ENCODE measurements around the gene DMRT1. TPM values are rescaled to one million over a fixed set of nuclear protein-coding genes. Genes with fewer than 3 reads are reported as not detected.
"Not testable (repeated sequence)": the region's sequence is repeated elsewhere in the genome, so short reads cannot be mapped to it uniquely, and the experiment has no call there.

The DMRT1 gene
- total RNA-seq, 1 donor from 2014 or later: not detected

DNA sequence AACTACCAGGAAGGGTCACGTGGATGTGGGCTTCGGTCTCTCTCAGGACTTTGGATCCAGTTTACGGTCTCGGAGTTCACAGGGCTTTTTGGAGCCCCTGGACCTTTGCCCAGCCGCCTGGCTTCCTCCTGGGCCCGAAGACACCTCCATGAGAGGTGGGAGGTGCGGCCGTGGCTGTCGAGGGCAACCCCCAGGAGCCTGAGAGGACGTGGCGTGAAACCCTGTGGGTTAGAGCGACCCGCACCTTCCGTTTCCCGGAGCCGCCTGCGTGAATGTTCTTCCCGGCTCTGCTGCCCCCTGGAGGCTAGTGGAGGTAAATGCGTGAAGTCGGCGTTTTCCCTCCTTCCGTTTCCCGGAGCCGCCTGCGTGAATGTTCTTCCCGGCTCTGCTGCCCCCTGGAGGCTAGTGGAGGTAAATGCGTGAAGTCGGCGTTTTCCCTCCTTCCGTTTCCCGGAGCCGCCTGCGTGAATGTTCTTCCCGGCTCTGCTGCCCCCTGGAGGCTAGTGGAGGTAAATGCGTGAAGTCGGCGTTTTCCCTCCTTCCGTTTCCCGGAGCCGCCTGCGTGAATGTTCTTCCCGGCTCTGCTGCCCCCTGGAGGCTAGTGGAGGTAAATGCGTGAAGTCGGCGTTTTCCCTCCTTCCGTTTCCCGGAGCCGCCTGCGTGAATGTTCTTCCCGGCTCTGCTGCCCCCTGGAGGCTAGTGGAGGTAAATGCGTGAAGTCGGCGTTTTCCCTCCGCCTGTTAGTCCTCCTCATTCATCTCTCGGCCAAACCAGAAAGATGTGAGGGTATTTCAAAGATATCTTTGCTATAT lies 157.0 kb downstream of the DMRT1 start:
- H3K27ac ChIP-seq; H3K4me1 ChIP-seq; DNase-seq (ENCODE audit: low spot score in 2 of 2); H3K36me3 ChIP-seq; H3K4me3 ChIP-seq; H3K9me3 ChIP-seq; intact Hi-C loops (cut with DNase I); H3K27me3 ChIP-seq: not testable (repeated sequence)
- TF ChIP-seq, protein P1, sequence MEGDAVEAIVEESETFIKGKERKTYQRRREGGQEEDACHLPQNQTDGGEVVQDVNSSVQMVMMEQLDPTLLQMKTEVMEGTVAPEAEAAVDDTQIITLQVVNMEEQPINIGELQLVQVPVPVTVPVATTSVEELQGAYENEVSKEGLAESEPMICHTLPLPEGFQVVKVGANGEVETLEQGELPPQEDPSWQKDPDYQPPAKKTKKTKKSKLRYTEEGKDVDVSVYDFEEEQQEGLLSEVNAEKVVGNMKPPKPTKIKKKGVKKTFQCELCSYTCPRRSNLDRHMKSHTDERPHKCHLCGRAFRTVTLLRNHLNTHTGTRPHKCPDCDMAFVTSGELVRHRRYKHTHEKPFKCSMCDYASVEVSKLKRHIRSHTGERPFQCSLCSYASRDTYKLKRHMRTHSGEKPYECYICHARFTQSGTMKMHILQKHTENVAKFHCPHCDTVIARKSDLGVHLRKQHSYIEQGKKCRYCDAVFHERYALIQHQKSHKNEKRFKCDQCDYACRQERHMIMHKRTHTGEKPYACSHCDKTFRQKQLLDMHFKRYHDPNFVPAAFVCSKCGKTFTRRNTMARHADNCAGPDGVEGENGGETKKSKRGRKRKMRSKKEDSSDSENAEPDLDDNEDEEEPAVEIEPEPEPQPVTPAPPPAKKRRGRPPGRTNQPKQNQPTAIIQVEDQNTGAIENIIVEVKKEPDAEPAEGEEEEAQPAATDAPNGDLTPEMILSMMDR (IDR thresholded peaks at IDR 0.05): peak in 1 of 3 experiments; percentile 31

- H3K4me3 ChIP-seq: no peak overlapping the region
- no peak overlapping the region for H3K27ac ChIP-seq
- no peaks in the 10 kb centered on the region for H3K4me1 ChIP-seq
- intact Hi-C loops (cut with DNase I): no loop called here
- no peaks in the 10 kb centered on the region for H3K9me3 ChIP-seq
- no peaks in the 10 kb centered on the region for H3K27me3 ChIP-seq
- H3K36me3 ChIP-seq: no peaks in the 10 kb centered on the region
- TF ChIP-seq, protein P1 (IDR thresholded peaks at IDR 0.05): no peak
- DNase-seq (ENCODE audit: low spot score in 2 of 2): no peak
Observed at GRCh38 chr9:1001838-1002237, 160.3 kb downstream of the DMRT1 start.

GRCh38 chr9:1002678-1003077 lies 161.2 kb downstream of the DMRT1 start:
- no peaks in the 10 kb centered on the region for H3K27me3 ChIP-seq
- no peak overlapping the region for H3K4me3 ChIP-seq
- H3K36me3 ChIP-seq: no peaks in the 10 kb centered on the region
- TF ChIP-seq, protein P1 (IDR thresholded peaks at IDR 0.05): no peak
- intact Hi-C loops (cut with DNase I): no loop called here
- no peak for DNase-seq (ENCODE audit: low spot score in 2 of 2)
- H3K9me3 ChIP-seq: no peaks in the 10 kb centered on the region
- H3K27ac ChIP-seq: no peak overlapping the region
- H3K4me1 ChIP-seq: no peaks in the 10 kb centered on the region

GRCh38 chr9:1005043-1005667 lies 163.7 kb downstream of the DMRT1 start:
- Histone ChIP-seq H3K9me3 (no peaks in the 10 kb centered on the region), H3K4me1 (no peaks in the 10 kb centered on the region), H3K4me3 (no peak overlapping the region), H3K36me3 (no peaks in the 10 kb centered on the region), H3K27me3 (no peaks in the 10 kb centered on the region), H3K27ac (no peak overlapping the region)
- DNase-seq (ENCODE audit: low spot score in 2 of 2): no peak
- TF ChIP-seq, protein P1 (IDR thresholded peaks at IDR 0.05): peak in 2 of 3 experiments; percentile 11 to 40
- intact Hi-C loops (cut with DNase I): loop anchor here (5.0 kb wide), 2 partner anchors 108 to 393 kb away; no protein-coding TSS in a partner anchor

GRCh38 chr9:1007312-1007711 lies 165.8 kb downstream of the DMRT1 start:
- no peak for DNase-seq (ENCODE audit: low spot score in 2 of 2)
- Histone ChIP-seq H3K27me3 (no peaks in the 10 kb centered on the region), H3K27ac (no peak overlapping the region), H3K4me3 (no peak overlapping the region), H3K9me3 (no peaks in the 10 kb centered on the region), H3K36me3 (no peaks in the 10 kb centered on the region), H3K4me1 (no peaks in the 10 kb centered on the region)
- intact Hi-C loops (cut with DNase I): loop anchor here (5.0 kb wide), 2 partner anchors 110 to 395 kb away; no protein-coding TSS in a partner anchor
- TF ChIP-seq, protein P1 (IDR thresholded peaks at IDR 0.05): no peak
